TTC549 (cell line): ENCODE results near the gene DDX10.
A peak's percentile ranks its signal among the peaks of the same experiment; 100 is the strongest.

ENCODE experiments used
- FAIRE-seq: peaks from 2 replicates; lab custom pipeline; 2012; peaks lifted over from hg19 to GRCh38; lab: Jason Lieb, UNC

The DDX10 gene

GRCh38 chr11:108873310-108873709 lies 208.4 kb downstream of the DDX10 start:
- no peak for FAIRE-seq

GRCh38 chr11:108873941-108874340 lies 209.1 kb downstream of the DDX10 start:
- FAIRE-seq, result no peak

GRCh38 chr11:108875134-108875533 lies 210.3 kb downstream of the DDX10 start:
- no peak for FAIRE-seq

GRCh38 chr11:108877178-108877577 lies 212.3 kb downstream of the DDX10 start:
- peak; percentile 28 for FAIRE-seq

DNA sequence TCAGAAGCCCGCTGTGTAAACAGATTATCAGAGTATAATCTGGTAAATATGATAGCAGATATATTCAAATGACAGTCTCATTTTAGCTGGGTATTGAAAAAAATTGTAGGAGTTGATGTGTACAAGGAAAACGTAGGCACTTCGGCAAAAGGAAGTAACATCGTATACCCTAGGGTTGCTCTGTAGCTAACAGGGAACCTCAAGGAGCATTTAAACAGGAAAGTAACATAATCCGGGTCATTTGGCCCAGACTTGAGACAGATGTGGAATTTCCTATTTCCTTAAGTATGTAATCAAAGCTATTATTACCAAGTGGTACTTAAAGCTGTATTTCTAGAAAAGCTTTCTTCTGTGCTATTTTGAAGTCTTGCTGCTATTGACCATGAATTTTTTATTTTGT lies 215.6 kb downstream of the DDX10 start:
- FAIRE-seq, result no peak

- FAIRE-seq, result no peak
These were observed 216.3 kb downstream of the DDX10 start for GRCh38 chr11:108881131-108881530.

GRCh38 chr11:108882211-108882831 lies 217.5 kb downstream of the DDX10 start:
- FAIRE-seq, result no peak

DNA sequence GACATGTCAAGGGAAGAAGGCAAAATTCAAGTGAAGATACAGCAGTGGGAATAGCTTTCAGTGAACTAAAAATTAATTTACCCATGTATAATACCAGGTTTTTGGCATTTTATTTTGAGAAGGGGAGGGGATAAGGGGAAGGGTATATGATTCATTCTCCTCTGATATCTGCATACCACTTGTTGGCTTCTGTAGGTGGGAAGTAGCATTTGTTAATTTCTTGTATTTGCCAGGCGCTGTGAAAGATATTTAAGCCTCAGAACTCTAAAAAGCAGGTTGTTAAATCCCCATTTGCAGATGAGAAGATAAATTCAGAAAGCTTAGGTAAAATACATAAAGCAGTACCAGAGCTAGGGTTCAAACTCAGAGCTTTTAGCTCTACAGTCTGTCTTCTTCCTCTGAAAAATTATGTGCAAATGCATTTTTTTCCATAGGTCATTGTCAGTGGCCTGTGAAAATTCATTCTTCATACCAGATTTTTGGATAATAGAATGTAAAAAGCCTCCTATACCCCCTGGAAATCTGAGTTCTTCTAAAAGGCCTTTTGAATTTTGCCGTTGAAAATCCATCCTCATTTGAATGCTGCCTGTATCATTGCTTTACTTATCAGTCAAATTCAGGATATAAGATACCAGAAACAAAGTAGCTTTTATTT lies 221.3 kb downstream of the DDX10 start:
- no peak for FAIRE-seq

DNA sequence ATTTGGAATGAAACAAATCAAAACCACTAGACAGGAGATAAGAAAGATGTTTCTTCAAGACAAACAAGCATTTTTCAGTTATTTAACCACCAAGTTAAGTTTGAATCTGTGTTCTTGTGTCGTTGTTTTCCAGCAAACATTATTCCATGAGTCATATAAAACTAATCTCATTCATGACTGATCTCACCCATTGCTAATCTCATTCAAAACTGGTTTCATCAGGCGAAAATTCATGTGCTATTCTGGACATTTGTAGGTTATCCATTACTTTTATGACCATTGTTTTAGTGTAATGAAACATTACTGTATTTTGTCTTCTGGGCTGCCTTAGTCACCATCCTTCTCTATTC lies 221.8 kb downstream of the DDX10 start:
- peak; percentile 40 for FAIRE-seq

GRCh38 chr11:108887436-108888238 lies 222.8 kb downstream of the DDX10 start:
- FAIRE-seq, result no peak

DNA sequence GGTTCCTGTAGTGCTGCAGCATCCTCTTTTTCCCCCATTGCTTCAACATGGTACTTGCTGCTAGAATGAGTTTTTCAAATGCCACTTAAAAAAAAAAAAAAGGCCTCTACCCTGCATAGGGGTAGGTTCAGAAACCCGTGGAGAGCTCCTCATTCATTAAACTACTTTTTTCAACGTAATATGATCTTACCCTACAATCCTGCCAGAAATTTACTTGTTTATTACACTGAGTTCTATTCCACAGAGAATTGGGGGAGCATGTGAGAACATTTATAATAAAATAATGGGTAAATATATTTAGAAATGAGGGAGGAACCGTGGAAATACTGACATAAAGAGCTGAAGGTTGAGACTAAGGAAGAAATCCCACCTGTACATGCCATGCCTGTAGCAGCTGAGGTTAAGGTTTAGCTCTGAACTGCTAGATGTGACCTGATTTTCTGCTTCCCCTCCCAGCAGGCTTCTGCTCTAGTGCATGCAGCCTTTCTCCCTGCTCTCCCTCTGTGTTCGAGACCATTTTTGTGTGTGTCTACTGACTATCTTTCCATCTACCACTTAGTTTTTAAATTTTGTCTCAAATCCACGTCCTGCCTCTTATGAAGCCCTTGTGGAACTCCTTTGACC lies 225.7 kb downstream of the DDX10 start:
- no peak for FAIRE-seq

DNA sequence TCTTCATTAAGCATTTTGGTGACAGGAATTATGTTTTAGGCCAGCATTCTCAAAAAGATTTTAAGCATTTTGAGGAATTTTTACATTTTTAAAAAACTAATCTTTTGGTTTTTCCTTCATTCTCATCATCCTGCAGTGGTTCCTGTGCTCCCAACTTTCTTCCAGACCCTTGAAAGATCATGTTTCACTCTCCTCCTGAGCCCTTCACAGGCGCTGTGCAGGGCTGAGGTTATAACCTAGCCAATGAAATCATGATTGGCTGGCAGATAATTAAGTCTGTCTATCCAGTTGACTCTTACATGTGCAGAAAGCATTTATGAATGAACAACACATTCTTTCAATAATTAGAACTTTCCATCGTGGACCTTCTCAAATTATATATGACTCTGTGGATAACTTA lies 226.3 kb downstream of the DDX10 start:
- FAIRE-seq, result no peak

DNA sequence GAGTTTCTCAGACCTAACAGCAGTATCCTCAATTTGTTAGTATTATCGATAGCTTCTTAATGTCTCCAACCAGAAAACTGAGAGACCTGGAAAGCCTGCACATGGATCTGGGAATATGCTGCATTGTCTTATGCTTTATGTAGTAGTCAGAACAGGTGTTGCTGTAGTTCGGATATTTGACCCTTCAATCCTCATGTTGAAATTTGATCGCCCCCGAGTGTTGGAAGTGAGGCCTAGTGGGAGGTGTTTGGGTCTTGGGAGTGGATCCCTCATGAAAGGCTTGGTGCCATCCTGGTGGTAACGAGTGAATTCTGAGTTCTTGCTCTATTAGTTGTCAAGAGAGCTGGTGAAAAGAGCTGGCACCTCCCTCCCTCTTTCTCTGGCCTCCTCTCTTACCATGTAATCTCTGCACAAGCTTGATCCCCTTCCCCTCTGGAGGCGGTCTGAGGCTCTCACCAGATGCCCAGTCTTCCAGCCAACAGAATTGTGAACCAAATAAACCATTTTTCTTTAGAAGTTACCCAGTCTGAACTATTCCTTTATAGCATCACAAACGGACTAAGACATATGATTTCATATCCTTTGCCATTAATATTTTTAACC lies 227.1 kb downstream of the DDX10 start:
- FAIRE-seq, result no peak

DNA sequence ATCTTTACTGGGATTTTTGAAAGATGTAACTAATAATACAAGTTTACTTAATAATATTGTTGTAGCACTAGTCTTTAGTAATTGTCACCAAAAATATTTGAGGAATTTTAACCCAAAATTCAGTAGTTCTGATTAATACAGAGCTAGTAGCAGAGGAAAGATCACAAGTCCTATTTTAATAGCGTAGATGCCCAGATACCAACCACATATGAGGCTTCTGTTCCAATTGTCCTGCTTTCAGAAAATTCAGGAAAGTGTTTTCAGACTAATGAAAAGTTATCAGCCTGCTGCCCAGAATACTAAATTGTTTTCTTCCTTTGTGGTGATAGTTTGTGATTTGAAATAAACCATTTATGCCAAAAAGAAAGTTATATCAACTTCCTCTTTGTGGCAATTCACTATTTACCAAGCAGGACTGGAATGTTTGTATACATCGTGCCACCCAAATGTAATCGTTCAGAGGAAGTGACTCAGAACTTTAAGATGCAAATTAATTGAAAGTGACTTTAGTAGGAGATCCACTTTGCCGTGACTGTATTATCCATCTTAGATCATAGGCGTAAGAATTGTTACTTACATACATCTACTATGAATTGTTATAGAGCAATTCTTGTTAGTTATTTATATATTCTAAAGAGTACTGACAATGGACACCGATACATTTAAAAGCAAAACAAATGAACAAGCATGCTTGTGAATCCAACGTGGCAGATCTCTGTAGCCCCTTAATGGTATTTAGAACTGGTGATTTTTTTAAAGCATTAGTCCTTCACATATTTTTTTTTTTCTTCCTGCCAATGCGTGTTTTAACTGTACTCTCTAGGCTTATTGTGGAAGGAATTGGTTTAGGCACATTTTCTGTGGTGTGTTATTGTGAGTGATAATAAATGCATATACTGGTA lies 231.0 kb downstream of the DDX10 start:
- FAIRE-seq, result no peak

GRCh38 chr11:108897071-108897481 lies 232.2 kb downstream of the DDX10 start:
- FAIRE-seq, result no peak

- no peak for FAIRE-seq
These were observed 233.0 kb downstream of the DDX10 start for GRCh38 chr11:108897916-108898315.

- no peak for FAIRE-seq
These were observed 236.5 kb downstream of the DDX10 start for GRCh38 chr11:108901359-108901758.

DNA sequence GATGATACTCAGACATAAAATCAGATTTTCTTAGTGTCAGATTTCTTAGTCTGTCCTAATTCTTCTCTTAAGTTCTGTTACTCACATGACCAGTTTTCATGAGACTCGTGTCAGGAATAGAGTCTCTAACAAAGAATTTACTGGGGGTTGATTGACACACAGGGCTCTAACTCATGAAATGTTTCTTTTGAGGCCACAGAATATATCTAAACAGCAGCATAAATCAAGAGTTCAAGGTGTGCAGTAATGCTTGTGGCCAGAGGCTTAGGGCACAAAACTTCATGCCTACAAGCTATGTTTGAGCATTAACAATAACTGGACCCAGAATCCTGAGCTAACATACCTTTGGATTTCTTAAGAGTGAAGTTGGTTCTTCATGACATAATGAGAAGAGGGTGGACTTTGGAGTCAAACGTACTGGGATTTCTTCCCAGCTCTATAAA lies 237.2 kb downstream of the DDX10 start:
- FAIRE-seq, result no peak

DNA sequence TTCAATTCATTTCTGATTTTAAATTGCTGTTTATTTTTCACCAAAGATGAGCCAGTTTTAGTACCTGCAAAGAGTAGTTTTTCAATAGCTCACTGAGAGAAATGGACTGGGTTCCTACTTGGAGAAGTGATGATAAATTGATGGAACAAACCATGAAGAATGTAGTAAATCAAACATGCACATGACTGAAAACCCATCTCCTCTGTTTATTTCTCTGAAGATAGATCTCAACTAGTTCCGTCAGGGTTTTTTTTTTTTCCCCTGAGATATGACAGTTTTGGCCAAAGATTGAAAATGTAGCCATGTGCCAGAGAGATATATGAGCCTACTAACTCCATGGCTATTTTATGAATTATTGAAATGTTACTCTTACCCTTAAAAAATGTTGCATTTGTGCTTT lies 239.6 kb downstream of the DDX10 start:
- no peak for FAIRE-seq

DNA sequence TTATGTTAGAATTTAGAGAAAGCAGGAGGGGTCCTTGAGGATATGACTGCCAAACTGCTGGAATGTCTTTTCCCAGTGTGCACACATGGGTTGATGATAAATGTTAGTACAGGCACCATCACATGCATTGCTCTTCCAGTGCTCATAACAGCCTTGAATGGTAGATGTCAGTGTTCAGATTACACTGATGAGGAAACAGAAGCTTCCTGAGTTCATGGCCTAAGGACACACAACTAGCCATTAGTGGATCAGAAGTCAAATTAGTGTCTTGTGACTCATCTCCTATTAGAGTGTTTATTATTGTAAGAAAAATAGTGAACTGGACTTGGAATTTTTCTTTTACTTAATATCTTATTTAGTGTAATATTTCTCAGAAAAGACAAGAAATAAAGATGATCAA lies 241.5 kb downstream of the DDX10 start:
- FAIRE-seq, result no peak

- no peak for FAIRE-seq
These were observed 242.0 kb downstream of the DDX10 start for GRCh38 chr11:108906826-108907225.

- FAIRE-seq, result no peak
These were observed 244.2 kb downstream of the DDX10 start for GRCh38 chr11:108909041-108909440.
